Stimulated activated CD4-positive, alpha-beta T cell treated with anti-CD3 and anti-CD28 coated beads, Interleukin-12 subunit alpha, Interleukin-12 subunit beta, amount 100 ng/mL, for 24 hours (primary cell): Measurements from ENCODE around the gene NR1D2.

Source experiments
- DNase-seq, 2 experiments: peaks; one replicate each; pipeline ENCODE4 v3.0.0-alpha.2; 2020; ENCODE audit warnings: low read depth in 2 of 2

The NR1D2 gene

DNA sequence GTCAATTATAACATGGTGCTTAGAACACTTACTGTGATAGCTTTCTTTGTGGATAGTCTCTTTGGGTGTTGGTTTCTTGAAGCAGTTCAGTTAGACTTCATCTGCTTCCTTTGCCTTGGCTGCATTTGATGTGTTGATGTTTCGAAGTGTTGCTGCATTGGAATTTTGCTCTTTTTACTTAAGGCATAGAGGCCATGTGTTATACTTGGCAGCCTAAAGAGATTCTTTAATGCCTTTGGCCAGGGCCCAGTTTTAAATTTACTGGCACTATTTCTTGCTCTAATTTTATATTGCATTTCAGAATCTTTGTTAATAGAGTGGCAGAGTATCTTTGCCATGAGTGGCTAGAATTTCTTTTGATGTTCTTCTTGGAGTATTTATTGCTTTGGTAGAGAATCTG lies 21.2 kb downstream of the NR1D2 start:
- DNase-seq = no peak

- DNase-seq = no peak
Measured at GRCh38 chr3:23968463-23969184, 23.5 kb downstream of the NR1D2 start.

DNA sequence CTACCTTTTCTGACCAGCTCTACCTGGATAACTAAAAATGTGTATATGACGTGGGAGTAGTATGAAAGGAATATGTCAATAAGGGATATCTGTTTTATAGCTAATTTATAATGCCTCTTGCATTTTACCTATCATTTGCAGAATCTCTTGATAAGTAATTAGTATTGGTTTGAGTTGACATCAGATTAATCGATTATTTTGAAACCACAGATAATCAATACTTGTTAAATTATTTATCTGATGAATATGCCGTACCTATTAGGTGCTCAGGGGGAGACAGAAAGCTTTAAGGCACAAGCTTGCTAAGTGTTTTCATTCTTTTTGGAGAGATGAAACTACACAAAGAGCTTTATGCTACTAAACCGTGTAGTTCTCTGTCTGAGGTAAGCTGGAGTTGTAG lies 24.3 kb downstream of the NR1D2 start:
- DNase-seq = no peak

DNA sequence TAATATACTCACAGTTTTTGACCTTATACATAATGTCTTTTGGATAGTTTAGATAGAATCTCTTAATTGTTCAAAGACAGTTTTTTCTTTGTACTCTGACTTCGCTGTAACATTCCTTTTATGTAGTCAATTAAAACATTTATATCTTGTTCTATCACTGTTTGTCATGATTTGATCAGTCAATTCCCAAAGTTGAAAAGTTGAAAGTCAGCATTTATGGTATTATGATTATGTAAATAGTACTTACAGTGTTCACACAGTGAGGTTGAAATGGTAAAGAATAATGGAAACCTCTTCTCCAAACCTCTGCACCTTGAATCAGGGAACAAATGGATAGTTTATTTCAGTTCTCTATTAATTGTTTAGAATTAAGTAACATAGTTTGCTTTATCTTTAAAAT lies 26.6 kb downstream of the NR1D2 start:
- no peak for DNase-seq

DNA sequence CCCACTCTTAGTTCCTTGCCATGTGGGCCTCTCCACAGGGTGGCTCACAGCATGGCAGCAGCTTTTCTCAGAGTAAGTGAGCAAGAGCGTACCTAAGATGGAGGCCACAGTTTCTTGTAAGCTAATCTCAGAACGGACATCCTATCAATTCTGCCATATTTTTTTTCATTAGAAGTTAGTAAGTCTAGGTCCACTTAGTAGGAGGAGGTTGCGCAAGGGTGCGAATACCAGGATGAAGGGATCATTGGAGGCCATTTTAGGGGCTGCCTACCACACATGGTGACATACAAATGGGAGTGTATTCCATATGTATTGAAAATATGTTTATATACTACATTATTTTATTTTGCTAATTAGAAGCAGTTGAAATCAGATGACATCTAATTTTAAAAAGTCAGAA lies 31.5 kb downstream of the NR1D2 start:
- DNase-seq = no peak

DNA sequence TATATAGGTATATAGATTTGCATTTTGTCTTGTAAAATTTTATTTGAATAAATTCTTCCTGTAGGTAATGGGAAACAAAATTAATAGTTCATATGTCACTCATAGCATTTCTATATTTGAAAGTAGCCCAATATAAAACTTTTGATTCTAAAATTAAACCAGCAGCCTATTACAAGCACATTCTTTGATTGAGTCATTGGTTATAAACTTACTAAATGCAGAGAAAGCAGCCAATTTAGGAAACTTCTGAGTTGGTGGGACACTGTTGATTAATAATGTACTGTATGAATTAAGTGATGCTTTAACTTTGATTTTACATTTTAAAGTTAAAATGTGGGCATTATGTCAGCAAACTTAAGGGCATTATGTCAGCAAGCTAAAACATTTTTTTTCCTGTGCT lies 34.5 kb downstream of the NR1D2 start:
- no peak for DNase-seq

- no peak for DNase-seq
Measured at GRCh38 chr3:23981136-23981535, 36.0 kb downstream of the NR1D2 start.

GRCh38 chr3:23981955-23982354 lies 36.9 kb downstream of the NR1D2 start:
- no peak for DNase-seq

- DNase-seq = no peak
Measured at GRCh38 chr3:23984934-23985333, 39.8 kb downstream of the NR1D2 start.

- DNase-seq = no peak
Measured at GRCh38 chr3:23985747-23986544, 40.9 kb downstream of the NR1D2 start.

GRCh38 chr3:23987356-23987755 lies 42.3 kb downstream of the NR1D2 start:
- DNase-seq = no peak

GRCh38 chr3:23991306-23991682 lies 46.2 kb downstream of the NR1D2 start:
- no peak for DNase-seq

DNA sequence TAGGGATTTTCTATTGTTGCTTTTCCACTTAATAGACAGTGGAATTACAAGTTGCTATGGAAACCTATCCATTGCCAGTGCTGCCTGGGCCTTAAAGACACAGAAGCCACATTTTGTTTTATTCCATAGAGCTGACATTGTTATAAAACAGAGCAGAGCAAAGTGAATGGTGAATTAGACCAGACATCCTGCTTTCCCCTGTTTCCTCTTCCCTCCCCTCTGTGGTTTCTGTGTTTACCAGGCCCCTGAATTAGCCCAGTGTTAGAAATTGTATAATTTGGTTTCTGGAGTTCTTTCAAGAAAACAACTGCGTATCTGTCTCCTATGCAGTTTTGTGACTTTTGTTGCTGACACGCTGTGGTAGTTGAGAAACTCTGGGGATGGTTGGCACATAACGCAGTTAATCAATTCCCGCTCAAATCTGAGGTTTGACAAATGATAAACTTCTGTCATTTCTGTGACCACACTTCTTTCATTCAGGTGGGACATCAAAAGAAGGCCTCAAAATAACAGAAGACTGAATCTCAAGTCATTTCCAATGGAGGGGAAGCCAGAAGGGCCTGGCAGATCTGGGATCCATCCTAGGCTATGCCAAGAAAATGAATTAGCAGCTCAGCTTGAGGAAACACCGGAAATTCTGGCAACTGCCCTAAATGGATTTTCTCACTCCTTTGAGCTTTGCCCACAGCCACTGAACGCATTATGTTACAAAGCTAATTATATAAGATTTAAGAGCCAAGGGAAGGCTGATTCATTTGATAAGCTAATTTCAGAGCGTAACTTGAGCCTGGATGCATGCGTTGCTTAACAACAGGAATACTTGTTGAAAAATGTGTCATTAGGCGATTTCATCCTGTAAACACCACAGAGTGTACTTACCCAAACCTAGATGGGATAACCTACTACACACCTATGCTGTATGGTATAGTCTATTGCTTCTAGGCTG lies 46.9 kb downstream of the NR1D2 start:
- DNase-seq = no peak

- no peak for DNase-seq
Measured at GRCh38 chr3:23993556-23994243, 48.6 kb downstream of the NR1D2 start.

DNA sequence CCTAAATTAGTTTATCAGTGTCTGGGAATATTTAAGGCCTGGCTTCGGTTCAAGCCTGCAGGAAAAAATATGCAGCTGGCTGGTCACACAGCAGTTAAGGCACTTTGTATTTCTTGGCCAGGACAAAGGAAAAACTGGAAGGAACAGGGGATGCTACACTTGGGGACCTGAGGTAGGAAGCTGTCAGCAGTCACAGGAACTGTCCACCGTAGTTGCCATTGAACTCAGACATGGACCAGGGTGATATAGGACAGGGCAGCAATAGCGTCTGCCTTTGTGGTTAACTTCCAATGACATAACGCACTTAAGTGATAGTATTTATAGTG lies 49.1 kb downstream of the NR1D2 start:
- DNase-seq = no peak

GRCh38 chr3:23995219-23995618 lies 50.1 kb downstream of the NR1D2 start:
- DNase-seq = no peak

DNA sequence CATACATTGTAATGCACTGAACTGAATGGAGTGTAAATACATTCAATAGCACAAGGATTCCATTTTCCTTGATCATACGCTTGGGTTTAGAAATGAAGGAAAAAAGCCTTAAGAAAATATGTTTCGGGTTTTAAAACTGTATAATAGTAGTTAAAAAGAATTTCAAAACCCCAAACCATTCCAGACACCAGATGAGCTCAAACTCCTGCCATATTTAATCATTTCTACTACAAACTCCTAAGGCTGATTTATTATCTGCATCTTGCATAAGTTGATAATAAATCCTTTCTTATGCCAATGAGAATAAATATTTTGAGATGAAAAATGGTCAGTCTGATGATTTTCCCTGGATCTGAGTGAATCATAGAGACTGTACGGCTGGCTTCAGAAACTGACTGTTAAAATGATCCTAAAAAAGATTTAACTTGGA lies 51.0 kb downstream of the NR1D2 start:
- no peak for DNase-seq

- peak; percentile 28 to 71 for DNase-seq
Measured at GRCh38 chr3:23999012-23999641, 54.0 kb downstream of the NR1D2 start.

DNA sequence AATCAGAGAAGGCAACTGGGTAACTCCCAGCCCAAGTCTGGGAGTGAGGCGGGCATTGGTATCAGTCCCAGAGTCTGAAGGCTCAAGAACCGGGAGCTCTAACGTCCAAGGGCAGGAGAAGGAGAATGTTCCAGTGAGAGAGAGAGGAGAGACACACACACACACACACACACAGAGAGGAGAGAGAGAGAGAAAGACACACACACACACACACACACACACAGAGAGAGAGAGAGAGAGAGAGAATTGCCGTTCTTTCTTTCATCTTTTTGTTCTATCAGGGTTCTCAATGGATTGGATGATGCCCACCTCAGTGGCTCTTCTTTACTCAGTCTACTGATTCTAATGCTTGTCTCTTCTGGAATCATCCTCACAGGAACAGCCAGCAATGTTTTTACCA lies 57.0 kb downstream of the NR1D2 start:
- no peak for DNase-seq

DNA sequence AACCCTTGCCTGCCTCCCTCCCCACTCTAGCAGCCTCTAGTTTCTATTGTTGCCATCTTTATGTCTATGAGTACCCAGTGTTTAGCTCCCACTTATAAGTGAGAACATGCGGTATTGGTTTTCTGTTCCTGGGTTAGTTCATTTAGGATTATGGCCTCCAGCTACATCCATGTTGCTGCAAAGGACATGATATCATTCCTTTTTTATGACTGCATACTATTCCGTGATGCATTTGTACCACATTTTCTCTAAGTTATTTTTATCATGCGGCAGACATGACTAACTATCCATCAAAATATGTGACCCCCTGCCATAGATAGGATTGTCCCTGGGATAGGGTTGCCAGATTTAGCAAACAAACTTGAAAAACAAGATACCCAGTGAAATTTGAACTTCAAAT lies 58.4 kb downstream of the NR1D2 start:
- DNase-seq = no peak
